HG03521 (cell line): ENCODE measurements around the gene NPAS2.

ENCODE experiments used
- ATAC-seq: cut with Tn5 transposase; IDR thresholded peaks from one replicate; pipeline ENCODE4 v1.9.1; 2021; ENCODE audit warnings: mild to moderate bottlenecking, moderate library complexity; ENCODE audit not compliant: unreplicated experiment

The NPAS2 gene

DNA sequence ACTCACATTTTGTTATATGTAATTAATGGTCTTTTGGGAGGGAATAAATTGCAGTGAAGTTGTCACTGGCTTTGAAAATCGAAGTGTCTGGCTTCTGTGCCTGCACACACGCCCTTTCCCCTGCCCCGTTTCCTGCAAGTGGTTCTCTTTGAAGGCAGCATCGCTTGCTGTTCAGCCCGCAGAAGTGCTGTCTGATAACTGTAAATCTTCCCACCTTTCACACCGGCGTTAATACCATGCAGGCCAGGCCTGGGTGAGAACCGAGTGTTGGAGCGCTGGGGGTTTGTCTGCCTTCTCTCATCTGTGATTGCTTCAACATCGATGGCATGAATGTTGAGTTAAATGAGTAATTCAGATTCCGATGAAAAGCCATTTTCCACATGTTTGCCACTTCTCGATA is 144.3 kb downstream of the NPAS2 start:
- ATAC-seq: no peak

DNA sequence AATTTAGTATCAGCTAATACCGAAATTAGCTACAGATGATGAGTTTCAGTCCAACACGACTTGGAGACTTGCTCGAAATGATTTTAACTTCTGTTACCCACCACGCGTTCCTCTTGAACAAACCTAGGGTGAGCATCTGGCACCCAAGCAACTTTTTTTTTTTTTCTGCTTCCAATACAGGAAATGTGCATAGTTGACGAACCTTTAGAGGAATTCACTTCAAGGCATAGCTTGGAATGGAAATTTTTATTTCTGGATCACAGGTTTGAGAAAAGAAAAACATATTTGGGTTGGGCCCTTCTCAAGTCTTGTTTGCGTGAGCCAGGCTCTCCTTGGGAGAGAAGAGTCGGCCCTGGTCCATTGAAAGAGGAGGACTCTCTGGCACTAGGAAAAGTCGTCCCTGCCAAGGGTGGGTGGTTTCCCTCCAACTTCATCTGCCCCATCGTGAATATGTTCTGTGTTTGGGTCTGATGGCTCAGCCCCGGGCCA is 144.8 kb downstream of the NPAS2 start:
- ATAC-seq: no peak

DNA sequence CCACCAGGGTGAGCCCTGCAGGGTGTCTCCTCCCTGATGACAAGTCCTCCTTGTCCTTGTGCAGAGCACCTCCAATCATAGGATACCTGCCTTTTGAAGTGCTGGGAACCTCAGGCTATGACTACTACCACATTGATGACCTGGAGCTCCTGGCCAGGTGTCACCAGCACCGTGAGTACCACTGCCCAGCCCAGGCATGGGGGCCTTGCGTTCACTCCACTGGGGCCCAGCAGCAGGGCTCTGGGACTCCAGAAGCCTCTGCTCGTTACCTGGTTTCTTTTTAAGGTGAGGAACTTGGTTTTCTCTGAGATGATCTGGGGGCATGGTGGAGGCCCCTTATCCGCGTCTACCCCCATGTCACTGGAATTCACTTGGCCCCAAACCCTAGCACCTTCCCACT is 145.7 kb downstream of the NPAS2 start:
- no peak for ATAC-seq

DNA sequence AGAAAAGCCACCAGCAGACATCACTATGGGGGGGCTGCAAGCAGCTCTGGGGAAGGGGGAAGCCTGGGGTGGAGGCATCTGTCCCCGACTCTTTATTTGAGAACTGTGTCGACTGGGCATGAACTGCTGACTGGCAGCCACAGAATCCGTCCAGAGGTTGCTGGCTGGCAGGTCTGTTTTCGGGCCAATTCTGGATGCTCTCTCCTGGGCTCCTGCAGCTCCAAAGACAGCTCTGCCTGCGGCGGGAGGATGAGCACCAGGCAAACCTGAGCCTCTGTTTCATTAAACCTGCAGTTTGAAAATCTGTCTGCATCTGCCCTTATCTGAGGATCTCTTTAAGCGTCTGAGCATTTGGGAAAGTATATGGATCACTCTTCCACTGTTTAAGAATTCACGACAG is 147.8 kb downstream of the NPAS2 start:
- ATAC-seq: no peak

DNA sequence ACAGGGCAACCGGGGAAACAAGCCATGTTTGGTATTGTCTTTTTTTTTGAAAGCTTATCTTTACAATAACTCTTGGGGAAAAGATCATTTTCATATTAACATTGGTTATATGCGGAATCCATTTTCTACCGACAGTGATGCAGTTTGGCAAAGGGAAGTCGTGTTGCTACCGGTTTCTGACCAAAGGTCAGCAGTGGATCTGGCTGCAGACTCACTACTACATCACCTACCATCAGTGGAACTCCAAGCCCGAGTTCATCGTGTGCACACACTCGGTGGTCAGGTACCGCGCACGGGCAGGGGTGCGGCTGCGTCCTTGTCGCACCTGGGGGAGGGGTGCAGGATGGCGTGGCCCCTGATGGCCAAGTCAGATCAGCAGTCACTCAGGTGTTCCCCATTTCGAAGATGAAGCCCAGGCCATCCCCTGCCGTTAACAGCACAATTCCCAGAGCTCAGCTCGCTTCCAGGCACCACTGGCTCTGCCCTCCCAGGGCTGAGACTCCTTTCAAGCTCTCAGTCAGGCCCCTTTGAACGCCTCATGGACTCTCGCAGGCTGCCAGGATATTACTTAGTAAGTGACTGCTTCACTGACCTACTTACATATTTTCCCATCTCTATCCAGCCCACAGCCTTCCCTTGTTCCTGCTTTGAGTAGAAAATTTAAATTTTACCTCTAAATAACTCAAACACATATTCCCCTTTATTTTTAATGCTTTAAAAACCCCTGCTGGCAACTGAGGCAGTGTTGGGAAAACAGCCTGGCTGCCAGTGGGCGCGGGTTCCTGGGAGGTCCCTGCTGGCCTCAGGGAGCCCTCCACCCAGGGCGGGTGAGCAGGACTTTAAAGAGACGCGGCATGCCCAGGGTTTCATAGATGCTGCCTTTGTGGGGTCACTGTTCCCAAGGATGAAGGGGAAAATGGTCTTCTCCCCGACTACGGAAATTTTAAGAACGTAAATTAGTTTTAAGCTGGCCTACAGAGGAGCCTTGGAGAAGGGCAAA is 148.5 kb downstream of the NPAS2 start:
- no peak for ATAC-seq

DNA sequence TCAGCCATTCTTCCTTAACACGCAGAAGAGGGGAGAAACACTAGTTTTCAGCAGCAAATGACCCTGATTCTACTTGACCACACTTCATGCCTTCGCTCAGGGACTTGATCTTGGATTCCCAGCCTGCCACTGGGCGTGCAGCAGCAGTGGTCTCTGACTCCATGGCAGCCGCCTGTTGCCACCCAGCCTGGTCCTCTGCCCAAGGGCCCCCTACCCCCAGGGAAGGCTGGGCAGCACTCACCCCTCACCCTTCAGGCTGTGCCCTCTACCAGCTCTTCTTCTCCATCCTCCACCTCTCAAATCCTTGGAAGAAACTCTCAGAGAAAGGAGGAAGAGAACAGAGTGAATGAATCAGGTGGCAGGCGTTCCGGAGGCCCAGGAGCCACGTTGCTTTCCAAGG is 150.1 kb downstream of the NPAS2 start:
- no peak for ATAC-seq

DNA sequence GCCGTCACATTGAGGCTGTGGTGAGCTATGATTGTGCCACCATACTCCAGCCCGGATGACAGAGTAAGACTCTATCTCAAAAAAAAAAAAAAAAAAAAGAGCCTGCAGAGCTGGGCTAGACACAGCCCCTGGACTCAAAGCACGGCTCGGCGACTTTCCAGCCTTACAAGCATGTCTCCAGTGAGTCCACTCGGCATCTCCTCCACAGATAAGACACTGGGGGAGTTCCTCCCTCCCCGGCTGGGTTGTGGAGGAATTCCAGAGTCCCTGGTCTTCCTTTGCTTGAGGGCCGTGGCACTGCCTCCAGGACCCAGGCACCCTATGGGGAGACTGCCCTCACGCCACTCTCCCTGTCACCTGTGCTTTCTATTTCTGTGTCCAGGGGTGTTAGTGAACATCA is 151.3 kb downstream of the NPAS2 start:
- no peak for ATAC-seq

DNA sequence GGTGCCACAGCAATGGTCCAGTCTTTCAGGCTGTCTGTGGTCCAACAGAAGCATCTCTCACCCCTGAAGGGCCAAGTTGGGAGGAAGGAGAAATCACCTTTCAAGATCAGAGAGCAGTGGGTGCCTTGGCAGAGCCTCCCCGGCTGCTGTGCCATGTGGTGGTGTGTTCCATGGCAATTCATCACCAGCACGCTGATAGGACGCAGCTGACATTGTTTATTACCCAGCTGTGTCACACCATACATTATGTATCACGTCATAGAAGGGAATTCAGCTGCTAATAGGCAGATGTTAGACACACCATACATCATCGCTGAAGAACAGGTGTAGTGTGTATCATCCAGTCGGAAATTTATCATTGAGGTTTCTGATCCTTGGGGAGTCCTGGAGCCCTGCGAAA is 152.5 kb downstream of the NPAS2 start:
- ATAC-seq: no peak

DNA sequence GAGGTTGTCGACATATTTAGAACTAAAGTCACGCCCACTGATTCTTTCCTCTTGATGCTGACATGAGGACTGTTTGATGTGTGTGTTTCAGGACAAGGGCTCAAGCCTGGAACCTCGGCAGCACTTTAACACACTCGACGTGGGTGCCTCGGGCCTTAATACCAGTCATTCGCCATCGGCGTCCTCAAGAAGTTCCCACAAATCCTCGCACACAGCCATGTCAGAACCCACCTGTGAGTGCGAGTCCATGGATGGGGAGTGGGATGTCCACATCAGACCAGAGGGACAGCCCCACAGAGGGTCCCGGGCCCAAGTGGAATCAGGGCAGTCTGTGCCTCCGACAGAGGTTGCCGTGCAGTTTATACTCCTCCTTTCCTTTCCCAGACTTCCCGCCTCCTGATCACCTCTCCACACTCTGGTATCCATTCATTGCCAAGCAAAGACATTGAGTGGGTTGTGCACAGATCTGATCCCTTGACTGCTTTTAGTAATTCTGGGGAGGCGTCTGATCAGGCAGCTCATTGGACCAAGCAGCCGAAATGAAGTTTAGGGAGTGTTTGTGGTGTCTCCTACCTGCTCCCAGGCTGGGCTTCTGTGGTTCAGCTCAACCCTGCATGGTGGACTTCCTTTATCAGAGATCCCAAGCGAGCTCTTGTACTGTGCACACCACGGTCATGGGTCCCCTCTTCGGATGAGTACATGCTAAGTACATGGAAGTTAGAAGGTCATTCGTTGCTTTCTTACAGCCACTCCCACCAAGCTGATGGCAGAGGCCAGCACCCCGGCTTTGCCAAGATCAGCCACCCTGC is 155.0 kb downstream of the NPAS2 start:
- ATAC-seq: no peak

DNA sequence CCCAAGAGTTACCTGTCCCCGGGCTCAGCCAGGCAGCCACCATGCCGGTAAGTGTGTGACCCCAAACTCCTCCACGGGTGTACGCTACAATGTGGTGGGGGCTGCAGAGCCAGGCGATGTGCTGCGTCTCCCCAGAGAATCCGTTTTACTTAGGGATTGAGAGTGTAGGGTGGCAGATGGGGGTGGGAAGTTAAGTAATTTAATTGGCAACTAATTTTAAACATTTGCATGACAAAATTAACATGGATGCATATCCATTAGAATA is 155.5 kb downstream of the NPAS2 start:
- ATAC-seq: no peak

DNA sequence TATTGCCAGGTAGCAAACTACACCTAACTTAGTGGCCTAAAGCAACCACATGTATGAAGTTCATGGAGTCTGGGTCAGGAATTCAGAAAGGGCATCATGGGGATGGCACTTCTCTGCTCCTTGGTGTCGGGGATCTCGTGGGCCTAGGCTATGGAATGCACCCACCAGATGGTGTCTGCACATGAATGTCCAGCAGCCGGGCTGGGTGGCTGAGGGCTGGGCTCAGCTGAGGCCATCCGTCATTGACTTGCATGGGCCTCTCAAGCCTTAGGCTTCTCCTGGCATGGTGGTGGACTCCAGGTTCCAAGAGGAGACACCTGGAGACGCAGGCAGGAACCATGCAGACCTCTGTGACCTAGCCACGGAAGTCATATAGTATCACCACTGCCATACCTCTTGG is 156.1 kb downstream of the NPAS2 start:
- ATAC-seq: no peak

DNA sequence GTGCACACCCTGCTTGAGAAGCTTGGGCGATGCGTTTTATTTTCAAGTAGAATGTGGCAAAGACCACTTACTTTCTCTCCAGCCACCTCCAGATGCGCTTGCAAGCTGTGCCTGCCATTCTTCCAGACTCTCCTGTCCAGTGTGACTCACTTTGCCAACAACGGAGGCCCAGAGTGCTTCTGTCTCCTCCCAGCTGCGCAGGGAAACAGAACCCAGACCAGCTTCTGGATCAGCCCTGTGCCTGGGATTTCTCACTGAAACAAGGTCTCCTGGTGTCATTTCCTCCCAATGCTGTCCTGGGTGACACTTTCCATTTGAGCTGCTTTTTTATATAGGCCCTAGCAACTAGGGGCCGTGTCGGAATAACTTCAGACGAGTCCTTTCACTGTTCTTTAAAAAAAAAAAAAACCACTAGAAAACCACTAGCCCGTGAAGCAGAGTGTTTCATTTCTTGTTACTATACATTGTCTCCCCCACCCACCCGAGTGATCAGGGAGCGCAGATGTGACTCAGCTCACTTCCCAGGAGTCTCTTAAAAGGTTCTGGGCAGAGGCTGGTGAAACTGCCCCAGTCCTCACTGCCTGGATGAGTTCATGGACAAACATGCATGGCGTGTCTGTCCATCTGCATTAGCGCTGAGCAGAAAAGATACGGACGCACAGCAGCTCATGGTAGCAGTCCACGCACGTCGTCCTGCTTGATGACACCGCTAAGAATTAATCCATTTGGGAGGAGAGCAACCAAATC is 156.9 kb downstream of the NPAS2 start:
- ATAC-seq: peak; percentile 82

DNA sequence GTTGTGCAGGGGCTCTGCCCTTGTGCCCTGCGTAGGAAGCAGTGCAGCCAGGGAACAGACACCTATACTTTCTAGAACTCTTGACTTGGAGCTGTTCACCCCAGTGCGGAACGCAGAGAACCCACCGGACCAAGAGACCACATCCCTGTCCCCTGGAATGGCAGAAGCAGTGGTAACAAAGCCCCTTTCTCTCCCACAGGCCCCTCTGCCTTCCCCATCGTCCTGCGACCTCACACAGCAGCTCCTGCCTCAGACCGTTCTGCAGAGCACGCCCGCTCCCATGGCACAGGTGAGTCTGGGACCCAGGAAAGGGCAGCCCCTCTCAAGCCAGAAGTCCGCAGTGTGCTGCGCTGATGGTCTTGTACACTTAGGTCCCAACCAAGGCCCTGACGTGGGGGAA is 157.6 kb downstream of the NPAS2 start:
- ATAC-seq: no peak

DNA sequence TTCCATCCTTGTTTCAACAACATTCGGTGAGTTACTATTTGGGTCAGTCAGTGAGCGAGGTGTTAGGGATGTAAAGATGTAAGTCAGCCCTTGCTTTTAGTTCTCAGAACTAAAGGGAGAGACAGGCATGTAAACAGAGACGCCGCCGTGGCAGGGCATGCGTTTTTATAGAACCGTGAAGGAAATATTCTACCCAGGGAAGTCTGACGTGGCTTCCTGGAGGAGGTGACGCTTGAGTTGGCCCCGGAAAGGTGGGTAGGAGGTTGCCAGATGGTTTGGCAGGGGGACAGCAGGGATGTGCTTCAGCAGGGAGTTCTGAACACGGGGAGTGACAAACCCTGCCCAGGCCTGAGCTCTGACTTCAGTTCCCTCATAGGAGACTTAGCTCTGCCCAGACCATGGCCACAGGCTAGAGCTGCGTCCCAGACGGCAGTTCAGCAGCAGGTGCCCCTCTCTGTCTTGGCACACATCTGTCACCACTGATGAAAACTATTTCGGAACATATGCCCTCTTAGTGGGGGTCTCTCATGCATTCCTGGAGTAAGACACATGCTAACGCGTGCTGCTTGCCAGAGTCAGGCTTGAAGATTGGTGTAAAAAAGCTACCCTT is 158.7 kb downstream of the NPAS2 start:
- no peak for ATAC-seq

DNA sequence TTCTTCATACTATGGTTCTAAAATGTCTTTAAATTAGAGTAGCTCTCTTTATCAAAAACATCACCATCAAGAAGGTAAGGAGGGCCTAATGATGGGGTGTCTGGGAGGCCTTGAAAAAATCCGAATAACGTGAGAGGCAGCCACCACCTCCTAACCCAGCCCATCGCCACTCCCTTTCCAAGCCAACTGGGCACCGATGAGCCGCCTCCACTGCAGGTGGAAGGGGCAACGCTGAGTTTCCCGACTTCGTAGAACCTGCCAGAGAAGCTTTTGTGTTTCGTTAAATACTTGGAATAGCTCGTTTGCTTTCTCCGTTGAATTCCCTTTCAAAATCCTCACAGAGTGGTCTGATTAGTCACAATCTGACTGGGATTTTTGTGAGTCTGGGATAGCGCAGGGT is 160.1 kb downstream of the NPAS2 start:
- ATAC-seq: no peak

DNA sequence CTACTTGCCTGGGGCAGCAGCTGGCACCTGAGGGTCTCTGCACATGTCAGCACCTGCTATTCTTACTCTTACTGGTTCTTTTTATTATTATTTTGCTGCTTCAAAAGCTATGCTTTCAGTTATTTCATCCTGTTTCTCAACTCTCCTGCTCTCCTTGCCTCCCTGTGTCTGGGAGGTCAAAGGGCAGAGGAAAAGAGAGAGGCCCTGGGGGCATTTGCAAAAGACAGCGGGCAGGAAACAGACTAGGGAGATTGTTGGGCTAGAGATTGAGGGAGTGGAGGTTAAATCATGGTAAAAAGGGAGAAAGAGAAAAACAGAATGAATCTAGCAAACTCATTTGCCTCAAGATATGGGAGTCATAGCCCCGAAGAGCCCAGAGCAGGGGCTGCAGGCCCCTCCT is 161.1 kb downstream of the NPAS2 start:
- ATAC-seq: no peak

DNA sequence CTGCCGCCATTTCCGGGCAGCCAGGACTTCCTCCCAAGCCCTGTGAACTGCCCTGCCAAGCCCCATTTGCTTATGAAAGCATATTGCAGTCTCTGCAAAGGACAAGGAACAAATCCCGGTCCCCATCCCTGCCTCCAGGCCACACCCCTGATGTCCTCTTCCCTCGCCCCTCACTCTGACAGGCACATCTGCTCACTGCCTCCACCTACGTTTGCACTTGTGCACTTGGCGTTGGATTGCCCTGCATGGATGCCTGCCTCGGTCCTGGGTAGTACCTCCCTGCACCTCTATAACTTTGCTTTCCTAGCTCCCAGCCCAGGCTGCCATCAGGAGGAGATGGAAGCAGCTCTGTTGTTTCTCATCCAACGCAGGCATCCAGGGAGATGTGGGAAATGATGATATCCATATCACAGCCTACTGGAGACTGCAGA is 162.5 kb downstream of the NPAS2 start:
- no peak for ATAC-seq

DNA sequence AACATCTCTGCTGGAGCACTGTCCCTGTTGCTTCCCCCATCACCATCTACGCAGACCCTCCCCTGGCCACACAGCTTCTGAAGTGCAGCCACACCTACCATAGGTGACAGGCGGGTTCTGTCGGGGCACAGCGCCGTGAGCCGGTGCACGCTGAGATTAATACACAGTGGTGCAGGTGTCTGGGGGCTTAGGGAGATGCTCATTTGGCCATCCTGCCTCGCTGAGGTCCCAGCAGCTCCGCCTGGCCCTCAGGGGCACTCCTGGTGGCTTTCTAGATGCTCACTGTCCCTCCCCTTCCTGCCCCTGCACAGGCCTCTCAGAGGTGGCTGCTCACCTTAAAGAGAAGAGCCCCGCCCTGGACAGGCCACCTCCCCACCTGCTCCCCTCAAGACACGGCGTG is 163.3 kb downstream of the NPAS2 start:
- ATAC-seq: no peak

DNA sequence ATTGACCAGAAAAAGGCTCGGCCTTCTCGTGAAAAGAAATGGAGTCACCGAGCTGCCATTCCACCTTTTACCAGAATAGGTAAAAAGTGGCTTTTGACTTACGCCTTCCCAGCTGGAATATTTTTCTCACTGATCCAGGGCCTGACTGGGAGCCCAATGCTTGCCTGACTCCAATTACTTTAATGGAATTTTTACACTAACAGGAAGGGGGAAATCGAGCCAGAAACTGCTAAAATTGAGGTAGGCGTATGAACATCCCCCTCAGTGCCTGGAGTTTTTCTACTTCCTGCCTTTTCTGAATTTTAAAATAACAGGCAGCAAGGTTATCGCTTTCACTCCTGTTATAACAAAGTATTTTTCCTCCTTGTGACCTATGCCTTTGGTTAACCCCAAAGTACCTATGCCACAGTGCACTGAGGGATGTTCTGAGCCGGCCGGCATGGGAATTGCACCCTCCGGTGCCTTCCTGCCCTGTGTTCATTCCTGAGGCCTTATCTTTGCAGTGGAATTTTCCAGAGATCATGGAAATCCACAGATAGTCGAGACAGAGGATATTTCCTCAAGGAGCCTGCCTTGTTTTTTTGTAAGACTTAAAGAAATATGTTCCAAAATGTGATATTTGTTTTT is 163.9 kb downstream of the NPAS2 start:
- ATAC-seq: no peak

DNA sequence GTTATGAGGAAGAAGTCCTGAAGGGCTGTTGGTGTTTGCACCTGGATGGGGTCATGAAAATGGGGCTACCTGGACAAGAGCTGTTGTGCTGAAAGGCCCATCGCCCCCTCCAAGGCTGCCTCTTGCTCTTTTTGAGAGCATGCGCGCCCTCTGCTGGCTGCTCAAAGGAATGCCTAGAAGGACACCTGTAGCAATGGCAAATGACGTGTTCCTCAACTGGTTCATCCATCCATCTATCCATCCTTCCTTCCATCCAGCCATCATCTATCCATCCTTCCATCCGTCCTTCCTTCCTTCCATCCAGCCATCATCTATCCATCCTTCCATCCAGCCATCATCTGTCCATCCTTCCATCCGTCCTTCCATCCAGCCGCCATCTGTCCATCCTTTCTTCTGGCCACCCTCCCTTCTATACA is 165.0 kb downstream of the NPAS2 start:
- no peak for ATAC-seq
